B cell (primary cell): ENCODE results near the gene LPO. TPM values are rescaled to one million over a fixed set of nuclear protein-coding genes. Genes with fewer than 3 reads are reported as not detected.
A peak's percentile ranks its signal among the peaks of the same experiment; 100 is the strongest.

Experiments used
- ATAC-seq: fragments of 200-7000 bp; cut with Tn5 transposase; one replicate; pipeline ENCODE4 v1.10.0; 2021; ENCODE audit warnings: low read depth, mild to moderate bottlenecking, moderate number of reproducible peaks, moderate library complexity
- CTCF ChIA-PET: fragments of 350-600 bp; sonication (Branson Sonifier 250); formaldehyde crosslinking; loops from one replicate; lab custom pipeline; 2021; ENCODE audit warnings: antibody characterized with exemption, inconsistent platforms; lab: Charles Lee
- POLR2A ChIA-PET: fragments of 350-600 bp; sonication (Branson Sonifier 250); formaldehyde crosslinking; loops from one replicate; lab custom pipeline; 2021; ENCODE audit warnings: antibody characterized with exemption; lab: Charles Lee
- DNase-seq: peaks from one replicate; pipeline ENCODE4 v3.0.0; 2013
- H2AFZ ChIP-seq: 2 replicates; pipeline ENCODE4 v1.6.1; 2012; ENCODE audit warnings: mild to moderate bottlenecking, low read depth, low read length; ENCODE audit not compliant: insufficient read depth, poor library complexity, severe bottlenecking
- H3K27ac ChIP-seq, 2 donors: 1 replicate in 1 of 2; 2 replicates in 1 of 2; pipeline ENCODE4 v1.5.1; 2012 to 2013; ENCODE audit warnings: low read length in 2 of 2, mild to moderate bottlenecking in 2 of 2, moderate library complexity in 1 of 2
- H3K27me3 ChIP-seq, 4 experiments: fragments of 200-600 bp in 1 of 4; sonication (generic) in 1 of 4; replicated peaks in 1 of 4; 1 replicate in 2 of 4; 2 replicates in 2 of 4; pipeline versions ENCODE4 v1.6.1 to v1.7.0; 2013 to 2016; ENCODE audit warnings: low read length in 3 of 4, mild to moderate bottlenecking in 2 of 4, mixed read lengths in 1 of 4, moderate library complexity in 1 of 4; ENCODE audit not compliant: insufficient read depth in 4 of 4, control insufficient read depth in 3 of 4; ENCODE audit errors: control extremely low read depth in 1 of 4
- H3K36me3 ChIP-seq, 2 experiments: replicated peaks in 1 of 2; 1 replicate in 1 of 2; 2 replicates in 1 of 2; pipeline versions ENCODE4 v1.6.1 to v1.7.1; 2013; ENCODE audit warnings: low read length in 1 of 2; ENCODE audit not compliant: insufficient read depth in 2 of 2, control insufficient read depth in 1 of 2; ENCODE audit errors: control extremely low read depth in 1 of 2, extremely low read depth in 1 of 2
- H3K4me1 ChIP-seq, 2 donors: fragments of 200-600 bp in 1 of 2; sonication (generic) in 1 of 2; 1 replicate in 1 of 2; 2 replicates in 1 of 2; pipeline versions ENCODE4 v1.5.1 to v1.6.1; 2013 to 2017; ENCODE audit warnings: low read length in 2 of 2; ENCODE audit not compliant: control insufficient read depth in 2 of 2, insufficient read depth in 2 of 2
- H3K4me2 ChIP-seq: replicated peaks from 2 replicates; pipeline ENCODE3; 2012; ENCODE audit warnings: mild to moderate bottlenecking, low read depth, low read length; ENCODE audit not compliant: poor library complexity, severe bottlenecking
- H3K4me3 ChIP-seq, 5 experiments: fragments of 200-600 bp in 1 of 5; sonication (generic) in 1 of 5; 1 replicate in 3 of 5; 2 replicates in 2 of 5; pipeline versions ENCODE4 v1.5.1 to v1.7.0; 2011 to 2016; ENCODE audit warnings: low read length in 4 of 5, mild to moderate bottlenecking in 4 of 5, low read depth in 2 of 5, control low read depth in 1 of 5, moderate library complexity in 1 of 5; ENCODE audit not compliant: insufficient read depth in 1 of 5; ENCODE audit errors: control extremely low read depth in 1 of 5, extremely low read depth in 1 of 5
- H3K79me2 ChIP-seq: fragments of 200-600 bp; sonication (generic); one replicate; pipeline ENCODE4 v1.6.0; 2016; ENCODE audit warnings: low read length; ENCODE audit not compliant: control insufficient read depth, insufficient read depth
- H3K9ac ChIP-seq: fragments of 200-600 bp; sonication (generic); 2 replicates; pipeline ENCODE4 v1.6.1; 2017; ENCODE audit warnings: mild to moderate bottlenecking, low read length, moderate library complexity
- H3K9me3 ChIP-seq, 3 donors: one replicate each; pipeline versions ENCODE4 v1.6.1 to v1.7.1; 2013; ENCODE audit warnings: low read length in 2 of 3; ENCODE audit not compliant: control insufficient read depth in 2 of 3, insufficient read depth in 1 of 3; ENCODE audit errors: control extremely low read depth in 1 of 3
- H4K20me1 ChIP-seq: 2 replicates; pipeline ENCODE4 v1.6.0; 2012; ENCODE audit warnings: mild to moderate bottlenecking, low read length; ENCODE audit not compliant: insufficient read depth, control insufficient read depth, poor library complexity, severe bottlenecking
- H3K27ac Mint-ChIP-seq: one replicate; pipeline ENCODE4 v1.8.0; 2021; ENCODE audit warnings: mixed read lengths
- H3K27me3 Mint-ChIP-seq: one replicate; pipeline ENCODE4 v1.8.0; 2021; ENCODE audit warnings: mixed read lengths
- H3K4me1 Mint-ChIP-seq: one replicate; pipeline ENCODE4 v1.8.0; 2021; ENCODE audit warnings: mixed read lengths
- H3K4me3 Mint-ChIP-seq: one replicate; pipeline ENCODE4 v1.8.0; 2021; ENCODE audit warnings: mixed read lengths
- H3K9me3 Mint-ChIP-seq: one replicate; pipeline ENCODE4 v1.8.0; 2022; ENCODE audit warnings: mixed read lengths; ENCODE audit not compliant: insufficient read depth
- CTCF ChIP-seq: fragments of 200-600 bp; IDR thresholded peaks from one replicate; pipeline ENCODE4 v1.8.0; 2022; ENCODE audit warnings: antibody characterized with exemption, mild to moderate bottlenecking
- EZH2 ChIP-seq: IDR thresholded peaks from 2 replicates; pipeline ENCODE4 v1.6.1; 2012; ENCODE audit warnings: borderline replicate concordance, low read depth, mild to moderate bottlenecking, moderate library complexity, low read length; ENCODE audit not compliant: insufficient read depth, poor library complexity, severe bottlenecking
- WGBS: methylation state at CpG from one replicate; pipeline ENCODE4 v1.1.5; 2013; ENCODE audit warnings: missing lambda C conversion rate; ENCODE audit not compliant: insufficient coverage; 5-methylcytosine and 5-hydroxymethylcytosine counted together
- intact Hi-C: fragments of 100-400 bp; cut with micrococcal nuclease; formaldehyde crosslinking; loops from one replicate; pipeline ENCODE4 v1.10.0; 2022
- polyA plus RNA-seq: library from polyadenylated mRNA; depleted of rRNA; stranded (reverse); fragments of >200 nt; gene quantifications from 2 replicates; pipeline ENCODE4 v1.2.3, GENCODE V29; 2012
- total RNA-seq, 2 donors: library from RNA; stranded (reverse); fragments of 120-200 nt in 1 of 2; gene quantifications; 1 replicate in 1 of 2; 2 replicates in 1 of 2; pipeline versions ENCODE4 v1.2.3 to v1.2.4, GENCODE V29; 2013 to 2022

The LPO gene
- total and polyA plus RNA-seq, 2 donors (not counting 1 experiment from before 2014, with no cell fraction given): not detected

GRCh38 chr17:58269557-58270291 is 31.3 kb downstream of the LPO start:
- Histone ChIP-seq H3K9me3 (peaks cover 0 to 3% (median 0%) of the 10 kb centered on the region in 3 donors), H3K9ac (no peak overlapping the region), H3K27ac (no peak overlapping the region), H3K4me3 (no peak overlapping the region), H2AFZ (no peak overlapping the region), H4K20me1 (no peaks in the 10 kb centered on the region), H3K79me2 (no peaks in the 10 kb centered on the region), H3K4me1 (no peaks in the 10 kb centered on the region), H3K36me3 (no peaks in the 10 kb centered on the region), H3K4me2 (no peak overlapping the region), H3K27me3 (peaks cover 0 to 16% (median under 1%) of the 10 kb centered on the region in 4 experiments)
- ChIA-PET CTCF (no interaction called here), POLR2A (no interaction called here)
- H3K4me3 Mint-ChIP-seq: no peak overlapping the region
- no peaks in the 10 kb centered on the region for H3K9me3 Mint-ChIP-seq
- no peak for DNase-seq
- no peak for ATAC-seq
- no peak overlapping the region for H3K27ac Mint-ChIP-seq
- intact Hi-C loops: no loop called here
- WGBS: 84% methylated on average over 3 of the region's 9 CpGs
- H3K27me3 Mint-ChIP-seq: peaks cover 31% of the 10 kb centered on the region
- no peak for TF ChIP-seq EZH2
- no peak for TF ChIP-seq CTCF
- peaks cover 3% of the 10 kb centered on the region for H3K4me1 Mint-ChIP-seq

GRCh38 chr17:58270476-58271215 is 32.3 kb downstream of the LPO start:
- DNase-seq: no peak
- no peak overlapping the region for H3K4me3 ChIP-seq
- 88% methylated on average over 13 of the region's 15 CpGs for WGBS
- no peak for TF ChIP-seq EZH2
- TF ChIP-seq CTCF: peak; percentile 8
- peaks cover 25% of the 10 kb centered on the region for H3K27me3 Mint-ChIP-seq
- peaks cover 3% of the 10 kb centered on the region for H3K4me1 Mint-ChIP-seq
- H3K4me3 Mint-ChIP-seq: no peak overlapping the region
- intact Hi-C loops: no loop called here
- no peak overlapping the region for H3K27ac Mint-ChIP-seq
- H3K9ac ChIP-seq: no peak overlapping the region
- H3K36me3 ChIP-seq: no peaks in the 10 kb centered on the region
- CTCF ChIA-PET: interaction anchor here (1.1 kb wide), 1 partner anchor 21 kb away, joined by 4 read pairs; no protein-coding TSS in a partner anchor
- peaks cover 0 to 10% (median 0%) of the 10 kb centered on the region in 4 experiments for H3K27me3 ChIP-seq
- no peak for ATAC-seq
- no peak overlapping the region for H2AFZ ChIP-seq
- H3K9me3 Mint-ChIP-seq: no peaks in the 10 kb centered on the region
- H4K20me1 ChIP-seq: no peaks in the 10 kb centered on the region
- no peaks in the 10 kb centered on the region for H3K79me2 ChIP-seq
- H3K27ac ChIP-seq: no peak overlapping the region
- H3K4me1 ChIP-seq: no peaks in the 10 kb centered on the region
- H3K4me2 ChIP-seq: no peak overlapping the region
- peaks cover 0 to 3% (median 0%) of the 10 kb centered on the region in 3 donors for H3K9me3 ChIP-seq
- POLR2A ChIA-PET: no interaction called here
